Endothelial cell of umbilical vein (primary cell): ENCODE results near the gene ABCB6.

Experiments used
- CTCF ChIP-seq, 2 donors: IDR thresholded peaks; 1 replicate in 1 of 2; 2 replicates in 1 of 2; pipeline ENCODE4 v1.5.1; 2011; ENCODE audit warnings: low read length in 2 of 2, mild to moderate bottlenecking in 2 of 2, moderate library complexity in 2 of 2, control low read depth in 1 of 2, inconsistent platforms in 1 of 2, low read depth in 1 of 2; ENCODE audit not compliant: insufficient read depth in 1 of 2; ENCODE audit errors: extremely low read depth in 1 of 2
- EZH2 ChIP-seq: IDR thresholded peaks from 2 replicates; pipeline ENCODE4 v1.6.1; 2012; ENCODE audit warnings: borderline replicate concordance, low read depth, mild to moderate bottlenecking, moderate library complexity, low read length, inconsistent platforms; ENCODE audit not compliant: severe bottlenecking
- FOS ChIP-seq: IDR thresholded peaks from 2 replicates; pipeline ENCODE4 v1.6.1; 2011; ENCODE audit warnings: mild to moderate bottlenecking, low read length, moderate library complexity, borderline replicate concordance; ENCODE audit not compliant: insufficient read depth
- JUN ChIP-seq: IDR thresholded peaks from 2 replicates; pipeline ENCODE4 v1.6.1; 2011; ENCODE audit warnings: borderline replicate concordance, low read depth; ENCODE audit not compliant: insufficient read length, insufficient read depth
- MYC ChIP-seq: IDR thresholded peaks from one replicate; pipeline ENCODE4 v1.6.1; 2011; ENCODE audit warnings: mild to moderate bottlenecking, low read depth, low read length
- POLR2A ChIP-seq: IDR thresholded peaks from 2 replicates; pipeline ENCODE4 v1.6.1; 2012; ENCODE audit warnings: low read depth, mild to moderate bottlenecking, control low read depth, low read length
- POLR2AphosphoS5 ChIP-seq: IDR thresholded peaks from 2 replicates; pipeline ENCODE4 v1.6.1; 2012; ENCODE audit warnings: low read depth, mild to moderate bottlenecking, control low read depth, low read length, moderate library complexity; ENCODE audit not compliant: insufficient read depth
- TF ChIP-seq, protein P1 (sequence below): IDR thresholded peaks from 2 replicates; pipeline ENCODE4 v1.6.1; 2011; ENCODE audit not compliant: insufficient read depth, insufficient read length

GRCh38 chr2:219167997-219168396 lies 50.8 kb downstream of the ABCB6 start:
- TF ChIP-seq POLR2AphosphoS5 (no peak), POLR2A (no peak), EZH2 (no peak), CTCF (IDR thresholded peaks at IDR 0.05; ENCODE audit: extremely low read depth in 1 of 2, insufficient read depth in 1 of 2, low read depth in 1 of 2, low read length in 2 of 2) (no peak), JUN (no peak), MYC (no peak), FOS (no peak)
- TF ChIP-seq, protein P1, sequence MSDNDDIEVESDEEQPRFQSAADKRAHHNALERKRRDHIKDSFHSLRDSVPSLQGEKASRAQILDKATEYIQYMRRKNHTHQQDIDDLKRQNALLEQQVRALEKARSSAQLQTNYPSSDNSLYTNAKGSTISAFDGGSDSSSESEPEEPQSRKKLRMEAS: no peak
